KG1 (cell line): ENCODE results near the gene ARHGEF6.
A peak's percentile ranks its signal among the peaks of the same experiment; 100 is the strongest.

Experiments used
- DNase-seq: peaks from one replicate; lab custom pipeline; 2025; lab: John Stamatoyannopoulos, UW

ARHGEF6 gene

DNA sequence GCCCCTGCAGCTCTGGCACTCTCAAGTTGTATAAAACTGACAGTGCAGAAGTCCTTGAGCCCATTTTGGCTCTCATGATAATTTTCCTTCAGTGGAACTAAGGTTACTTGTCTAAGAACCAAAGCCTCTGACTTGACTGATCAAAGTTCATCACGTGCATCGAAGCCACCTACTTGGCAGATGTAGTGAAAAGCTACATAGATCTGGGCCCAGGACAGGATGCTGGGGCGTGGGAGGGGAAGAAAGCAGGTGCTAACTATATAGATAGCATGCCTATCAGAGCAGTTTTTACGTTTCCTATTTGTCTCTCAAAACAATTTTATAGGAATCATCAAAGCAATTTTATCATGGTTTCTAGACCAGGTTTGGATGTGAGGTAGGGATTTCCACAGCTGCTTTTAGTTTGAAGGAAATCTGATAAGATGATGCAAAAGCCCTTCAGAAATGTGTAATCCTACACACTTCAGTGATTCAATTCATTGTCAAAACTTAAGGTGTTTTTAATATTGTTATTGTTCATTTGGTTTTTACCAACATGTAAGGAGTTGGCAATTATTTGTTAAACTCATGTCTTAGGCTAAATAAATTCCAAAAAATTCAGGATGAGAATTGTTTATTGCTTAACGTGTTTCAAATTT, 134.0 kb downstream of the ARHGEF6 start:
- DNase-seq = no peak

DNA sequence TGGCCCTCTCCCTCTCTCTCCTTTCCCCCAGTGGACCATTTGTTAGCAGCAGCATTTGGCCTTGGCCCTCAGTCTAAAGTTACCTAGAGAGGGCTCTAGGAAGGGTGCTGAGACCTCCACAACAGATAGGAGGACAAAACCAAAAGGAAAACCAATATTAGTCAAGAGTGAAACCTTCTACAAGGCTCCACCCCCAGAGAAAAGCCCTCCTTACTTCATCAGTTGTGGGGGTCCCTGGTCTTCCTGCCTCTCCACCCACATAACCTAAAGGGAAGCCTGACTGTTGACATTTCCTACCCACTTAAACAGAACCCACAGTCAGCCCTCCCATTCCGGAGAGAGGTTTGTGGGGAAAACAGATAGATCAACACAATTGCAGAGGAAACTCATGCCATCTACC, 137.5 kb downstream of the ARHGEF6 start:
- peak; percentile 2 for DNase-seq

DNA sequence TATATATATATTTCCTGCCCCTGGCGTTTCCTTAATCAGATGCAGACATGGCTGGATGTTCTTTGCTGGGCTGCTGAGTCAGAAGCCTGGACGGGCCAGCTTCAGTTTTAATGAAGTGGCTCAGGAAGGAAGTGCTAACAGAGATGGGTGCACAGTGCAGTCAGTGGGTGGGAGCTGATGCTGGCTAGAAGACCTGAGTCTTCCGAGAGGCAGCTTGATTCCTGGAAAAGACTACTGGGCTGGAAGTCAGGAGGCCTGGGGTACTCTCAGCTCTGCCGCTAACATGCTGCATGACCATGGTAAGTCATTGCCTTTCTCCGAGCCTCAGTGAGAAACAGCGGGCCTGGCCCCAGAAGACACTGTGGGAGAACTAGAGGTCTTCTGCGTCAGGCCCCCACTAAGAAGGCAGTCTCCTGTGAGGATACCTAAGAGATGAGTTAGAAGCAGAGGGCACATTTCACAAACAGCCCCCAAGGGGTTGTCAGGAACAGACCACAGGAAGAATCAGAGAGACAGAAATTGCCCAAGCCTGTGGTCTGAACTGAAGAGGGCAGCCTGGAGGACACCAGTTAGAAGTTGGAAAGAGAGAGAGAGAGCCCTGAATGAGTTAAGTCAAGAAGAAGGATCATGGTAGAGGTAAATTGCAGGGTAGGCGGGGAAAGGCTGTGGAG, 141.1 kb downstream of the ARHGEF6 start:
- DNase-seq = no peak

DNA sequence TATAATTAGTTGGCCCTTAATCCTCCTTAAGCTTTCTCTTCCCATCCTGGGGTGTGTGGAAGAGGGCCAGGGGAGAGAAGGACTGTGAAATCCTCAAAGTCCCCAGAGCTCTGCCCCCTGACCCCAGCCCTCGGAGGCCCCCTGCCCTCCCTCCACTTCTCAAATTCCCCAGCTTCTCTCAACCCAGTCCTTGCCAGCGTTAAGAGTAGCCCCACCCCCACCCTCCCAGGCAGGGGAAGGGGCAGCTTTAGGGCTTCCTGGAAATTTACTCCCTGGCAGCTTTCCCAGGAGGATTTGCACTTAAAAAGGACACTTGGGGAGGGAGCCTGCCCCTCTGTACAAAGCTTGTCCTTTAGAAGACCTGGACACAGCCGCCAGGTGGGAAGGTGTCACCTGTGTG, 144.6 kb downstream of the ARHGEF6 start:
- no peak for DNase-seq

DNA sequence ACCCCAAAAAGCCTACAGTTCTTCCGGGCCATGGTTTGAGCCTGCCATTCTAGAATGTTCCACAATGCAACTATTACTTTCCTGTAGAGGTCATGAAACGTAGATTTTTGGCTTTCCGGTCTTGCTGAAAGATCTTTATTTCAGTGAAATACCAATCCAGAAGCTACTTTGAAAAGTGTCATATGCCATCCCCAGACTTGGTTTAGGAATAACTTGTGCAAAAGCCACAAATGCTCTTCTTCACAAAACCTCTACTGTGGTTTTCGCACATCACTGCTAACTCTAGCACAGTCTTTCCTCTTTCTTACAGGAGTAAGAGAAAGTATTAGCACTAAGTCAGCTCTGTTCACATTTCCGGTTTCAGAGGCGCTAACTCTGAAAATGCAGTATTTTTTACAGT, 145.5 kb downstream of the ARHGEF6 start:
- DNase-seq = no peak

DNA sequence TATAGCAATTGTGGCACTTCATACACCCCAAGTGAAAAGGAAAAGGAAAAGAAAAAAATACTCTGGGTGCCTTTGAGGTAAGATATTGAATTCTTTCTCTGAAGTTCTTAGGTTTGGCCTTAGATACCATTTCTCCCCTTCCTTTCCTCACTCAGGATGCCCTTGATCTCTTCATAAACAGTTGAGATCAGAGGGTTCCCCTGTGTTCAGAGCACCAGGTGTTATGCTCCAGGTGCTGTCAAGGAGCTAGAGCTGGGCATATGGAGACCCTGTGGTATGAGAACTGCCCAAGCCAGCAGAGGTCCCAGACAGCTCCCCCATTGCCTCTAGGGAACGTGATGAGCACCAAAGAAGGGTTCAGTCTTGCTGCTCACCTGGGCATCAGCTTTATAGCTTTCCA, 149.9 kb downstream of the ARHGEF6 start:
- DNase-seq = no peak

DNA sequence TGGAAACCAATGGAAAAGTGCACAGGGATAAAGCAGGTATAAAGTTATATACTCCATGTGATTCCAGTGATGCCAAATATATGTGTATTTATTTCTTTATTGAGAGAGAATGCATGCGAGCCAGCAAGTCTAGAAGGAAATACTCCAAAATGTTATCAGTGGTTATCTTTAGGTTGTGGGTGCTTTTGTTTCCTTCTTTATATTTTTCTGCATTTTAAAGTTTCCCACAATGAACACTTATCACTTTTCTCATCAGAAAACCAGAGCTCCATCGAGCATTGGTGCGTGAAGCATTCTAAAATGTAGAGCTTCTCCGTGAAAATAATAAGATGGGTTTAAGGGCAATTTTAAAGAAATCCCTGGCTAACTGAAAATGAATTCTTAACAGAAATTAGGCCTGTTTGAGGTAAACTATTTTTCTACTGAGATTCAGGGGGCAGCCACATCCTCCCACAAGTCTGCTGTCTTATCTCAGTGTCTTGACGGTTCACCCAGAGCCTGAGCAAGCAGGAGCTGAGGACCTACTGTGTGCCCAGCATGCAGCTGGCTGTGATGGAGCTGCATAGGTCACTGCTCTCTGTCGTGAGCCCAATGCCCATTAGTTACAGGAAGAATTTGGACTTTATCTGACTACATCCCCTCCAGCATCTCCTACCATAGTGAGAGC, 151.5 kb downstream of the ARHGEF6 start:
- no peak for DNase-seq

DNA sequence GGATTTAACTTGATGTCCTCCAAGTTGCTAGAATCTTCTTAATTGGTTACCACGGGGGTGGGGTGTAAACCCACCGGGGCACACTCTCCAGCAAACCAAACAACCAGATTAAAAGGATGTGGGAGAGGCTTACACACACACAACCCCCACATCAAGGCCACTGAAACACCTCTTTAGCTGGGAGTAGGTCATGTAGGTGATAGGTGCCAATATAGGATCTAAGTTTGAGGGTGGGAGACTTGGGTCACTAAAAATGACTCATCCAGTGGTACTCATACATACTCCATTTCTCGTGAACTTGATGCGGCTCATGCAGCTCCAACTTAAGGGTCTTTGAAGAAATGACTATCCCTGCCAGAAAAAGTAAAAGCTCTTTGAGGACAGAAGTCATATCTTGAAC, 153.3 kb downstream of the ARHGEF6 start:
- DNase-seq = no peak

DNA sequence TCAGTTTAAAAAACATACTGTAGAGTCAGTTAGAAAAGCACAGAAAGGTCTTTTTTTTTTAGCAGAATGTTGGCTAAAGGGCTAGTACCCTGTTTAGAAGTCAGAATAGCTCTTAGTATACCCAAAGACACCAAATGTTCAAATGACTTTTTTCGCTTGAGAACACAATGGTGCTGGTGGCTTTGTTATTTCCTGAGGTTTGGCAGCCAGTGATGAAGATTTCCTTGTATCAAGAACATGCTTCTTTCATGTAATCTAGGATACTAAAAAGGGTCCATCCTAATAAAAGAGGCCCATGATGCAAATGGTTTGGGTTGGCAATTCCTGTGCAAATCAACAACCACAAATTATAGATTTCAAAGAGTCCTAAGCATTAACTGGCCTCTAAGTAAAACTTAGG, 153.8 kb downstream of the ARHGEF6 start:
- DNase-seq = no peak

DNA sequence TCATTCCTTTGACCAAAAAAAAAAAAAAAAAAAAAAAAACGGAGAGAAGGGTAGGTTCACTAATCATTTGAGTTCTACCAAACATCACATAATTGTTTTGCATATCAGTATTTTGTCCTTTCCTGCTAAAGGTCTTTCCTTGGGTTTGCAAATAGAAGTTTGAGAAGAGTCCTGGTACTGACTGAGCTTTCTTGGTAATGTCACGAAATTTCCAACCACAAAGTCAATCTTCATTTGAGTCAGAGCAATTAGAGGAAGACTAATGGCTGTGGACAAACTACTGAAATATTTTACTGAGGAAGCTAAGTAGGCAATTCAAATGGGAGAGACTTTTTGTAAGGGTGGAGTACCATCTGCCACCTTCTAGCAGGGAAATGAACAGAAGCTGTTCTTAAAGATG, 154.5 kb downstream of the ARHGEF6 start:
- DNase-seq = no peak

DNA sequence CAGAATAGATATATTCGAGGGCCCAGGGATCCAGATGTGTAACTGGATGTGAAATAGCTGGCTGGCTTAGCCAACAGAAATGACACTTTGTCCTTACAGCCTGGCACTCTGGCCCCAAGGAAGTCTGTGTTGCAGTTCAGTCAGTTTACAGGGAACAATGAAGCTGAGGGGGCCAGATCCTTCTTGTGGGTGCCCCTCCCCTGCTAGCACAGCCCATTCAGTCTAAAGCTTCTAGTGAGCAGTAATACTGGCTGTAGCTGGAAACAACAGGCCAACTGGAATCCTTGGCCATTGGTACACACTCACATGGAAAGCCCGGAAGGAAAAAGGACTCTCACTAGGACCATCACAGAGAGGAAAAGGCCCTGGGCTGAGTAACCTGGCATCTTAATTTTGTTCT, 155.5 kb downstream of the ARHGEF6 start:
- no peak for DNase-seq

DNA sequence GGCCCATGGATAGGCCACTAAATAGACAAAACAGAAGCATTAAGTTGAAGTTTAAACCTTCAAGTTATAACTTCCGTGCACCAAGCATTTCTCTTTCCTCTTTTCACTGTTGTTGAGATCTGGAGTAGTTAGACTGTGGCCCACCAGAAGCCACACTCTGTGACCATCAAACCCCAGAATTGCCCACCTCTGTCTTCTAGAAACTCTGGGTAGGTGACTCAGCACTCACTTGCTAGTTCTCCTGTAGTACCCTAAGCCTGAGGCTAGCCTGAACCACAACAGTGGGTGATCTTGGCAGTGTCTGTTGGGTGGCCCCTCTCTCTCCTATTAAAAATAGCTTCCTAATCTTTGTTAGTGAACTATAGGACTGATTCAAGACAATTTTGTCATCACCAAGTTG, 157.3 kb downstream of the ARHGEF6 start:
- no peak for DNase-seq

DNA sequence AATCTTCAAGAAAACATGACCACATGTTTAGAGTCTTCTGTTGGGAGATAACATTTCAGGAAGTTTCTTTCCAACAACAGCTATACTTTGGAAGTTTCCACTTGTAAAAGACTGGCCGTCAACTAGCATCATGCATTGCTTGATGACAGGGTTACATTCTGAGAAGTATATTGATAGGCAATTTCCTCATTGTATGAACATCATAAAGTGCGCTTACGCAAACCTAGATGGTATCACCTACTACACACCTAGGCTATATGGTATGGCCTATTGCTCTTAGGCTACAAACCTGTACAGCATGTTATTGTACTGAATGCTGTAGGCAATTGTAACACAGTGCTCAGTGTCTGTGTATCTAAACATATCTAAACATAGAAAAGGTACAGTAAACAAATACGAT, 158.2 kb downstream of the ARHGEF6 start:
- DNase-seq = no peak

DNA sequence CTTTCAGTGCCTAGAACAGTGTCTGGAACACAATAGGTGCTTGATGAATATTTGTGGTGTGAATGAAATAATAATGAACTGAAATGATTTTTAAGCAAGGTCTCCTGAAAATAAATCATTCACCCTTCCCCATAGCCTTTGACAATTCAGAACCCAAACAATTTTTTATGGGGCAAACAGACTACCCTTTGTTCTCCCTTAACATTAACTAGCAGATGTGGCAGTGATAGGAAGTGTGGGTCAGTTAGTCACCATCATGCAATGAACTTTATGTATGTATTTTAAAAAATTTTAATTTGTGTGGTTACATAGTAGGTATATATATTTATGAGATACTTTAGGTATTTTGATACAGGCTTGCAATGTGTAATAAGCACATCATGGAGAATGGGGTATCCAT, 160.0 kb downstream of the ARHGEF6 start:
- no peak for DNase-seq

DNA sequence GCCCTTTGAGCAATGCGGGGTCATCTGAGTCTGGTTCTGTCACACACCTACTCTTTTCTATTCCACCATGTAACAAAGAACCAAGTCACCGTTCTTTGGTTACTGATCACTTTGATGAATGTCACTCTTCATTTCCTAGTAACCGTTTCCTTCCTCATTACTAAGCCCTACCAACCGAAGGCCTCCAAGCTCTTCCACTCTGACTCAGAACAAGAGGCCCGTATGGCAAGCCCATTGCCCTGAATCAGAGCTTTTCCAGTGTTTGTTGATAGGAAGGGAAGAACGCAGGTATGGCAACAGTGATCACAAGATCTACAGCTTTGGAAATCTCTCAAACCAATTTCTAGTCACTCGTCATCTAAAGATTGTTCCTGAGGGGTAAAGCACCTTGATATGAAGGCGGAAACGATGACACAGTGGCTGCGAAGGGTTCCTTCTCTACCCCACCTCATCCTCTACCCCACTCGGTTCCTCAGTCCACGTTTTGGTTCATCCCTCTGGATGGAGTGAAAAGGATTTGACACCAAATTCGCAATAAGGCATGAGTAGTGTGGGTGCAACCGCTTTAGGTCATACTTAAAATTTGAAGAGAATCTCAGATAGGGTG, 160.7 kb downstream of the ARHGEF6 start:
- no peak for DNase-seq

DNA sequence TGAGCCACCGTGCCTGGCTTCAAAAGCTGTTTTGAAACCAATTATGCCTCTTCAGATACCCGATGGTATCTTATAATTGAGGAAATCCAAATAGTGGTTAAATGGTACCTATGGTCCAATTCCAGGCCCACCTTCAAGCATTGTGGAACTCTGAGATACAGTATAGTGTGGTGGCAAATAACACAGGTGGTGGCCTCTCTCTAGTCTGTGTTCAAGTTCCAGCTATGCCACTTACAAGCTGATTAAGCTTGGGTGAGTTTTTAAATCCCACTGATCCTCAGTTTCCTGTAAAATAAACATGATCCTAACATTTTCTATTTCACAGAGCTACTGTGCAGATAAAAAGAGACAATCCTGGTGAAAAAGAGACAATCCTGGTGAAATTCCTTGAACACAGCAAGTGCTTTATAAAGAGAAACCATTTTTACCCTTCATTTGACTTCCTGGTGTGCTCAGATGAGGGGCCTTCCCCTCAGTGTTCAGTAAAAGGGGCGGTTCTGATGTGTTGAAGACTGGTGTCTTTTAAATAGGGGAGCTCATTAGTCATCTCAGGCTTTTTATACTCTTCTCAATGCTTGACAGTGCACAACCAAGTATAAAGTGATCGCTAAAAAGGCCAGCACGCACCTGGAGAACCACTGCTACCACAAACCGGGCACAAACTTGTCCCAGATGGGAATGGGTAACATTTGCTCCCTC, 163.6 kb downstream of the ARHGEF6 start:
- DNase-seq = no peak
